ENCODE results near the gene ABTB1.

Gene ABTB1

GRCh38 chr3:127632035-127632820, 40.5 kb upstream of the ABTB1 start:
- no peak overlapping the region for H2BK5ac ChIP-seq (ENCODE audit: low read length)
- no peak overlapping the region for H3K9ac ChIP-seq (ENCODE audit: low read depth, low read length, poor library complexity)
- H3K4ac ChIP-seq (ENCODE audit: low read length), result no peak overlapping the region
- peaks cover 2 to 18% (median 15%) of the 10 kb centered on the region in 3 experiments for H3K27me3 ChIP-seq (ENCODE audit: control insufficient read depth in 3 of 3, insufficient read depth in 3 of 3, low read depth in 1 of 3, low read length in 3 of 3)
- no peak overlapping the region for H2BK120ac ChIP-seq (ENCODE audit: low read depth, low read length)
- no peak overlapping the region for H4K8ac ChIP-seq (ENCODE audit: low read depth, low read length)
- H3K79me1 ChIP-seq (ENCODE audit: low read depth, low read length), result peaks cover 5% of the 10 kb centered on the region
- H2AK5ac ChIP-seq (ENCODE audit: low read depth, low read length), result no peak overlapping the region
- no peak overlapping the region for H3K23ac ChIP-seq (ENCODE audit: low read depth, low read length, poor library complexity)
- H3K4me1 ChIP-seq (ENCODE audit: control insufficient read depth in 2 of 2, insufficient read depth in 1 of 2, low read depth in 1 of 2, low read length in 2 of 2), result peaks cover 11 to 15% of the 10 kb centered on the region in 2 donors
- no peaks in the 10 kb centered on the region for H3K36me3 ChIP-seq (replicated peaks in 1 of 2; ENCODE audit: control insufficient read depth in 2 of 2, insufficient read depth in 2 of 2, low read length in 2 of 2)
- H3K14ac ChIP-seq (ENCODE audit: low read length), result no peak overlapping the region
- H3K4me3 ChIP-seq (ENCODE audit: low read length in 2 of 2), result no peak overlapping the region
- no peak overlapping the region for H3K27ac ChIP-seq (replicated peaks; ENCODE audit: low read length)
- H2BK12ac ChIP-seq (ENCODE audit: low read length), result no peak overlapping the region
- no peak overlapping the region for H3K4me2 ChIP-seq (ENCODE audit: insufficient read depth, low read length, poor library complexity, severe bottlenecking)
- peaks cover 3 to 4% of the 10 kb centered on the region in 2 donors for H3K9me3 ChIP-seq (replicated peaks in 1 of 2; ENCODE audit: control insufficient read depth in 2 of 2, insufficient read depth in 1 of 2, low read depth in 1 of 2, low read length in 2 of 2)
- no peak for DNase-seq (ENCODE audit: low spot score)
- H2BK15ac ChIP-seq (ENCODE audit: low read length), result no peak overlapping the region
- no peak overlapping the region for H4K91ac ChIP-seq (ENCODE audit: low read depth, low read length, poor library complexity)
- H2AFZ ChIP-seq (ENCODE audit: low read length), result no peak overlapping the region
- no peak overlapping the region for H3K18ac ChIP-seq (ENCODE audit: low read length)
- no CpG with 5 or more reads among the region's 8 CpGs for WGBS, 2 donors (ENCODE audit: extremely low coverage in 2 of 2, insufficient read length in 2 of 2, insufficient replicate concordance in 1 of 2)

- H3K14ac ChIP-seq (ENCODE audit: low read length), result no peak overlapping the region
- peaks cover 2% of the 10 kb centered on the region for H3K79me1 ChIP-seq (ENCODE audit: low read depth, low read length)
- H3K9ac ChIP-seq (ENCODE audit: low read depth, low read length, poor library complexity), result no peak overlapping the region
- no CpG with 5 or more reads among the region's 12 CpGs for WGBS, 2 donors (ENCODE audit: extremely low coverage in 2 of 2, insufficient read length in 2 of 2, insufficient replicate concordance in 1 of 2)
- peaks cover 11 to 12% of the 10 kb centered on the region in 2 donors for H3K4me1 ChIP-seq (ENCODE audit: control insufficient read depth in 2 of 2, insufficient read depth in 1 of 2, low read depth in 1 of 2, low read length in 2 of 2)
- H3K23ac ChIP-seq (ENCODE audit: low read depth, low read length, poor library complexity), result no peak overlapping the region
- H4K91ac ChIP-seq (ENCODE audit: low read depth, low read length, poor library complexity), result no peak overlapping the region
- no peaks in the 10 kb centered on the region for H3K9me3 ChIP-seq (replicated peaks in 1 of 2; ENCODE audit: control insufficient read depth in 2 of 2, insufficient read depth in 1 of 2, low read depth in 1 of 2, low read length in 2 of 2)
- H3K27me3 ChIP-seq (ENCODE audit: control insufficient read depth in 3 of 3, insufficient read depth in 3 of 3, low read depth in 1 of 3, low read length in 3 of 3), result peaks cover 0 to 7% (median 0%) of the 10 kb centered on the region in 3 experiments
- no peak overlapping the region for H3K4ac ChIP-seq (ENCODE audit: low read length)
- H4K8ac ChIP-seq (ENCODE audit: low read depth, low read length), result no peak overlapping the region
- no peak overlapping the region for H2BK5ac ChIP-seq (ENCODE audit: low read length)
- no peak overlapping the region for H2AFZ ChIP-seq (ENCODE audit: low read length)
- peaks cover 0 to 7% of the 10 kb centered on the region in 2 donors for H3K36me3 ChIP-seq (replicated peaks in 1 of 2; ENCODE audit: control insufficient read depth in 2 of 2, insufficient read depth in 2 of 2, low read length in 2 of 2)
- DNase-seq (ENCODE audit: low spot score), result no peak
- no peak overlapping the region for H3K18ac ChIP-seq (ENCODE audit: low read length)
- H2BK12ac ChIP-seq (ENCODE audit: low read length), result no peak overlapping the region
- no peak overlapping the region for H2AK5ac ChIP-seq (ENCODE audit: low read depth, low read length)
- no peak overlapping the region for H2BK120ac ChIP-seq (ENCODE audit: low read depth, low read length)
- no peak overlapping the region for H3K27ac ChIP-seq (replicated peaks; ENCODE audit: low read length)
- H3K4me3 ChIP-seq (ENCODE audit: low read length in 2 of 2), result no peak overlapping the region
- no peak overlapping the region for H3K4me2 ChIP-seq (ENCODE audit: insufficient read depth, low read length, poor library complexity, severe bottlenecking)
- no peak overlapping the region for H2BK15ac ChIP-seq (ENCODE audit: low read length)
These were observed 38.1 kb upstream of the ABTB1 start for GRCh38 chr3:127634653-127635052.

- H2AFZ ChIP-seq (ENCODE audit: low read length), result no peak overlapping the region
- no CpG with 5 or more reads among the region's 3 CpGs for WGBS, 2 donors (ENCODE audit: extremely low coverage in 2 of 2, insufficient read length in 2 of 2, insufficient replicate concordance in 1 of 2)
- H3K36me3 ChIP-seq (replicated peaks in 1 of 2; ENCODE audit: control insufficient read depth in 2 of 2, insufficient read depth in 2 of 2, low read length in 2 of 2), result peaks cover 2 to 28% of the 10 kb centered on the region in 2 donors
- no peak overlapping the region for H4K8ac ChIP-seq (ENCODE audit: low read depth, low read length)
- no peak overlapping the region for H3K14ac ChIP-seq (ENCODE audit: low read length)
- no peak overlapping the region for H3K4me2 ChIP-seq (ENCODE audit: insufficient read depth, low read length, poor library complexity, severe bottlenecking)
- no peak overlapping the region for H3K27ac ChIP-seq (replicated peaks; ENCODE audit: low read length)
- no peak overlapping the region for H2BK120ac ChIP-seq (ENCODE audit: low read depth, low read length)
- no peak overlapping the region for H2BK15ac ChIP-seq (ENCODE audit: low read length)
- H2AK5ac ChIP-seq (ENCODE audit: low read depth, low read length), result no peak overlapping the region
- no peak overlapping the region for H2BK5ac ChIP-seq (ENCODE audit: low read length)
- no peak for DNase-seq (ENCODE audit: low spot score)
- H3K4ac ChIP-seq (ENCODE audit: low read length), result no peak overlapping the region
- no peaks in the 10 kb centered on the region for H3K9me3 ChIP-seq (replicated peaks in 1 of 2; ENCODE audit: control insufficient read depth in 2 of 2, insufficient read depth in 1 of 2, low read depth in 1 of 2, low read length in 2 of 2)
- no peak overlapping the region for H3K18ac ChIP-seq (ENCODE audit: low read length)
- no peaks in the 10 kb centered on the region for H3K79me1 ChIP-seq (ENCODE audit: low read depth, low read length)
- no peak overlapping the region for H3K9ac ChIP-seq (ENCODE audit: low read depth, low read length, poor library complexity)
- H3K4me1 ChIP-seq (ENCODE audit: control insufficient read depth in 2 of 2, insufficient read depth in 1 of 2, low read depth in 1 of 2, low read length in 2 of 2), result no peaks in the 10 kb centered on the region
- no peak overlapping the region for H3K4me3 ChIP-seq (ENCODE audit: low read length in 2 of 2)
- no peak overlapping the region for H4K91ac ChIP-seq (ENCODE audit: low read depth, low read length, poor library complexity)
- H2BK12ac ChIP-seq (ENCODE audit: low read length), result no peak overlapping the region
- no peak overlapping the region for H3K23ac ChIP-seq (ENCODE audit: low read depth, low read length, poor library complexity)
- no peaks in the 10 kb centered on the region for H3K27me3 ChIP-seq (ENCODE audit: control insufficient read depth in 3 of 3, insufficient read depth in 3 of 3, low read depth in 1 of 3, low read length in 3 of 3)
These were observed 35.2 kb upstream of the ABTB1 start for GRCh38 chr3:127637546-127637945.

GRCh38 chr3:127637971-127638370, 34.8 kb upstream of the ABTB1 start:
- no peak overlapping the region for H2BK120ac ChIP-seq (ENCODE audit: low read depth, low read length)
- H2AK5ac ChIP-seq (ENCODE audit: low read depth, low read length), result no peak overlapping the region
- no peak overlapping the region for H2BK12ac ChIP-seq (ENCODE audit: low read length)
- H3K27me3 ChIP-seq (ENCODE audit: control insufficient read depth in 3 of 3, insufficient read depth in 3 of 3, low read depth in 1 of 3, low read length in 3 of 3), result no peaks in the 10 kb centered on the region
- H3K4me3 ChIP-seq (ENCODE audit: low read length in 2 of 2), result no peak overlapping the region
- no peak overlapping the region for H2AFZ ChIP-seq (ENCODE audit: low read length)
- H3K9ac ChIP-seq (ENCODE audit: low read depth, low read length, poor library complexity), result no peak overlapping the region
- no peak overlapping the region for H4K8ac ChIP-seq (ENCODE audit: low read depth, low read length)
- no peaks in the 10 kb centered on the region for H3K4me1 ChIP-seq (ENCODE audit: control insufficient read depth in 2 of 2, insufficient read depth in 1 of 2, low read depth in 1 of 2, low read length in 2 of 2)
- H3K14ac ChIP-seq (ENCODE audit: low read length), result no peak overlapping the region
- no peaks in the 10 kb centered on the region for H3K9me3 ChIP-seq (replicated peaks in 1 of 2; ENCODE audit: control insufficient read depth in 2 of 2, insufficient read depth in 1 of 2, low read depth in 1 of 2, low read length in 2 of 2)
- no peak overlapping the region for H2BK5ac ChIP-seq (ENCODE audit: low read length)
- H3K4me2 ChIP-seq (ENCODE audit: insufficient read depth, low read length, poor library complexity, severe bottlenecking), result no peak overlapping the region
- H3K27ac ChIP-seq (replicated peaks; ENCODE audit: low read length), result no peak overlapping the region
- H2BK15ac ChIP-seq (ENCODE audit: low read length), result no peak overlapping the region
- no peak overlapping the region for H3K18ac ChIP-seq (ENCODE audit: low read length)
- H4K91ac ChIP-seq (ENCODE audit: low read depth, low read length, poor library complexity), result no peak overlapping the region
- H3K4ac ChIP-seq (ENCODE audit: low read length), result no peak overlapping the region
- peaks cover 2 to 32% of the 10 kb centered on the region in 2 donors for H3K36me3 ChIP-seq (replicated peaks in 1 of 2; ENCODE audit: control insufficient read depth in 2 of 2, insufficient read depth in 2 of 2, low read length in 2 of 2)
- no peaks in the 10 kb centered on the region for H3K79me1 ChIP-seq (ENCODE audit: low read depth, low read length)
- no peak overlapping the region for H3K23ac ChIP-seq (ENCODE audit: low read depth, low read length, poor library complexity)
- DNase-seq (ENCODE audit: low spot score), result no peak
